K562 (cell line): ENCODE data around the gene LTK. TPM values are rescaled to one million over a fixed set of nuclear protein-coding genes. Genes with fewer than 3 reads are reported as not detected.

Source experiments
- ATAC-seq: fragments of 200-7000 bp; cut with Tn5 transposase; 3 replicates; pipeline ENCODE4 v1.9.1; 2020; ENCODE audit warnings: moderate library complexity
- BruUV-seq: library from RNA; stranded (reverse); fragments of 400-500 nt; replicated peaks from 2 replicates; lab custom pipeline; 2021; lab: Mats Ljungman, UMichigan
- CTCF ChIA-PET: fragments of 300-600 bp; formaldehyde crosslinking; extraction: SDS; loops from one replicate; lab custom pipeline; 2021; ENCODE audit warnings: low intra/inter-chr PET ratio; lab: Yijun Ruan, JAX
- POLR2A ChIA-PET: fragments of 300-600, 350-650 bp; sonication (Branson Sonifier 250); formaldehyde crosslinking; extraction: SDS; loops from one replicate; lab custom pipeline; 2021; ENCODE audit warnings: antibody characterized with exemption, inconsistent platforms; lab: Yijun Ruan, JAX
- DNase-seq, 4 experiments: peaks; one replicate each; pipeline versions ENCODE4 v3.0.0 to v3.0.0-alpha.2; 2011 to 2018; ENCODE audit warnings: low spot score in 3 of 4, mixed read lengths in 3 of 4; ENCODE audit errors: extremely low read depth in 1 of 4
- FAIRE-seq: peaks from 2 replicates; lab custom pipeline; 2011; peaks lifted over from hg19 to GRCh38; lab: Jason Lieb, UNC
- H2AFZ ChIP-seq: 2 replicates; pipeline ENCODE4 v1.6.0; 2011; ENCODE audit warnings: low read depth, low read length, control low read depth, inconsistent platforms
- H3K27ac ChIP-seq: fragments of 200-600 bp; 3 replicates; pipeline ENCODE4 v1.8.0; 2011; ENCODE audit warnings: low read depth, mild to moderate bottlenecking, control low read depth, inconsistent platforms, low read length, moderate library complexity, mixed read lengths; ENCODE audit errors: extremely low read depth
- H3K27me3 ChIP-seq, 2 experiments: fragments of 300-600 bp in 1 of 2; 2 replicates in 1 of 2; 3 replicates in 1 of 2; pipeline versions ENCODE4 v1.6.0 to v1.8.0; 2011; ENCODE audit warnings: inconsistent platforms in 2 of 2, low read length in 2 of 2, mild to moderate bottlenecking in 1 of 2, mixed read lengths in 1 of 2, moderate library complexity in 1 of 2; ENCODE audit not compliant: control insufficient read depth in 2 of 2, insufficient read depth in 2 of 2
- H3K36me3 ChIP-seq: fragments of 300-600 bp; 3 replicates; pipeline ENCODE4 v1.8.0; 2011; ENCODE audit warnings: mild to moderate bottlenecking, low read length, inconsistent platforms; ENCODE audit not compliant: control insufficient read depth, insufficient read depth
- H3K4me1 ChIP-seq, 2 experiments: fragments of 200-600 bp in 1 of 2; replicated peaks in 1 of 2; 2 replicates in 1 of 2; 3 replicates in 1 of 2; pipeline versions ENCODE4 v1.5.1 to v1.8.0; 2011; ENCODE audit warnings: inconsistent platforms in 2 of 2, low read length in 2 of 2, mild to moderate bottlenecking in 1 of 2, mixed read lengths in 1 of 2, moderate library complexity in 1 of 2; ENCODE audit not compliant: control insufficient read depth in 2 of 2, insufficient read depth in 2 of 2
- H3K4me2 ChIP-seq: 2 replicates; pipeline ENCODE4 v1.6.1; 2011; ENCODE audit warnings: low read length, control low read depth, inconsistent platforms, mixed read lengths; ENCODE audit not compliant: insufficient read depth
- H3K4me3 ChIP-seq: fragments of 200-600 bp; sonication (generic), shearing (Covaris generic); 2 replicates; pipeline ENCODE4 v1.5.1; 2016; ENCODE audit warnings: control low read depth, inconsistent platforms
- H3K79me2 ChIP-seq: fragments of 200-600 bp; 3 replicates; pipeline ENCODE4 v1.8.0; 2011; ENCODE audit warnings: low read length, inconsistent platforms; ENCODE audit not compliant: control insufficient read depth, insufficient read depth
- H3K9ac ChIP-seq, 2 experiments: 2 replicates each; pipeline versions ENCODE4 v1.6.0 to v1.6.1; 2011; ENCODE audit warnings: low read depth in 2 of 2, low read length in 2 of 2, control low read depth in 1 of 2, inconsistent platforms in 1 of 2, mild to moderate bottlenecking in 1 of 2, mixed read lengths in 1 of 2; ENCODE audit not compliant: insufficient read depth in 1 of 2
- H3K9me1 ChIP-seq: one replicate; pipeline ENCODE4 v1.6.0; 2011; ENCODE audit warnings: inconsistent platforms, mild to moderate bottlenecking, low read length, moderate library complexity; ENCODE audit not compliant: control insufficient read depth, insufficient read depth
- H3K9me3 ChIP-seq: replicated peaks from 2 replicates; pipeline ENCODE4 v1.5.1; 2011; ENCODE audit warnings: low read depth, low read length, inconsistent platforms; ENCODE audit not compliant: control insufficient read depth, insufficient read depth
- H4K20me1 ChIP-seq: replicated peaks from 2 replicates; pipeline ENCODE4 v1.6.1; 2011; ENCODE audit warnings: low read length, inconsistent platforms, mixed read lengths; ENCODE audit not compliant: control insufficient read depth, insufficient read depth
- CSDE1 ChIP-seq, 2 experiments: fragments of 450-650 bp; IDR thresholded peaks; 2 replicates each; pipeline ENCODE4 v1.6.1; 2016; ENCODE audit warnings: mild to moderate bottlenecking in 1 of 2
- HIVEP1 ChIP-seq: fragments of 250-450 bp; sonication (Bioruptor Pico); IDR thresholded peaks from 2 replicates; pipeline ENCODE4 v1.4.0; 2020; ENCODE audit warnings: mild to moderate bottlenecking
- LEF1 ChIP-seq: fragments of 450-650 bp; IDR thresholded peaks from 2 replicates; pipeline ENCODE4 v1.6.1; 2016; ENCODE audit warnings: mild to moderate bottlenecking
- RUNX1 ChIP-seq: sonication (generic); IDR thresholded peaks from 2 replicates; pipeline ENCODE4 v1.6.1; 2016; ENCODE audit warnings: antibody characterized with exemption, low read depth
- ZBTB1 ChIP-seq: sonication (generic); formaldehyde crosslinking; IDR thresholded peaks from 2 replicates; pipeline ENCODE4 v1.8.1; 2023; ENCODE audit warnings: missing genetic modification reagents, low read depth, mild to moderate bottlenecking, borderline replicate concordance
- ZFPM2 ChIP-seq: fragments of 250-450 bp; sonication (Bioruptor Pico); IDR thresholded peaks from 2 replicates; pipeline ENCODE4 v1.5.1; 2022; ENCODE audit warnings: mild to moderate bottlenecking
- ZNF3 ChIP-seq: fragments of 250-450 bp; sonication (Bioruptor Pico); IDR thresholded peaks from 2 replicates; pipeline ENCODE4 v1.5.0; 2021; ENCODE audit warnings: mild to moderate bottlenecking, moderate library complexity
- WGBS: fragments of 100-300 bp; shearing (Covaris generic); methylation state at CpG from one replicate; pipeline ENCODE4 v1.1.6; 2016; ENCODE audit warnings: low coverage, mixed read lengths; ENCODE audit not compliant: insufficient coverage; ENCODE audit errors: missing lambda C conversion rate; 5-methylcytosine and 5-hydroxymethylcytosine counted together
- in situ Hi-C: fragments of 300-500 bp; cut with MboI; formaldehyde crosslinking; loops from 4 replicates; pipeline ENCODE4 v1.15.0; 2018; ENCODE audit warnings: inconsistent platforms, mixed read lengths
- intact Hi-C: fragments of 100-400 bp; cut with micrococcal nuclease; formaldehyde crosslinking; loops from 2 replicates; pipeline ENCODE4 v1.14.2; 2022
- polyA plus RNA-seq, 8 experiments: library from polyadenylated mRNA; depleted of rRNA in 4 of 8; stranded (reverse) in 5 of 8; unstranded in 3 of 8; fragments of >200 nt; fragmentation: Nextera tagmentation in 2 of 8; fragmentation: Illumina TruSeq in 1 of 8; extraction: Ambion mirVana in 2 of 8; extraction: Trizol in 1 of 8; gene quantifications; 2 replicates each; pipeline versions ENCODE4 v1.2.1 to v1.2.3, GENCODE V29; 2011 to 2014; ENCODE audit warnings: inconsistent platforms in 1 of 8, missing spikeins in 1 of 8
- total RNA-seq, 7 experiments: library from RNA; depleted of rRNA in 6 of 7; stranded (reverse); fragments of >200 nt in 6 of 7; fragmentation: Illumina TruSeq in 2 of 7; extraction: Trizol in 2 of 7; gene quantifications; 2 replicates each; pipeline versions ENCODE4 v1.2.1 to v1.2.3, GENCODE V29; 2011 to 2021; ENCODE audit warnings: low replicate concordance in 1 of 7
- TF ChIP-seq, protein P1 (sequence below), 3 experiments: fragments of 200-800 bp in 1 of 3; sonication (Bioruptor generic) in 1 of 3; sonication (generic) in 1 of 3; formaldehyde crosslinking in 1 of 3; IDR thresholded peaks; 2 replicates each; pipeline versions ENCODE4 v1.6.1 to v1.8.0; 2016 to 2022; ENCODE audit warnings: mild to moderate bottlenecking in 2 of 3, missing compliant biosample characterization in 2 of 3, missing genetic modification characterization in 2 of 3, missing genetic modification reagents in 1 of 3
- TF ChIP-seq, protein P2 (sequence below): fragments of 200-800 bp; sonication (Bioruptor generic); IDR thresholded peaks from 2 replicates; pipeline ENCODE4 v1.6.1; 2017; ENCODE audit warnings: missing genetic modification characterization, missing compliant biosample characterization
- TF ChIP-seq, protein P3 (sequence below): fragments of 250-450 bp; sonication (Bioruptor Pico); IDR thresholded peaks from 2 replicates; pipeline ENCODE4 v1.8.0; 2021; ENCODE audit warnings: moderate library complexity, mild to moderate bottlenecking, inconsistent platforms

Gene LTK
- total and polyA plus RNA-seq, 9 of the 15 experiments (the other 6 are each of a cell fraction or from before 2014, with no cell fraction given): 0.25 to 4.4 (median 1.8) TPM

- TF ChIP-seq, protein P1, sequence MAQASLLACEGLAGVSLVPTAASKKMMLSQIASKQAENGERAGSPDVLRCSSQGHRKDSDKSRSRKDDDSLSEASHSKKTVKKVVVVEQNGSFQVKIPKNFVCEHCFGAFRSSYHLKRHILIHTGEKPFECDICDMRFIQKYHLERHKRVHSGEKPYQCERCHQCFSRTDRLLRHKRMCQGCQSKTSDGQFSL (CRISPR knock-in tag; IDR thresholded peaks at IDR 0.05): no peak
- TF ChIP-seq, protein P1 (tag; IDR thresholded peaks at IDR 0.05): no peak
Observed at GRCh38 chr15:41499109-41499851, 14.3 kb downstream of the LTK start (continued).

- CTCF ChIA-PET: no interaction called here
- no TSS peak for BruUV-seq
- no peak overlapping the region for H3K4me3 ChIP-seq
- peaks cover 36% of the 10 kb centered on the region for H3K79me2 ChIP-seq
- DNase-seq (no peak), FAIRE-seq (no peak), ATAC-seq (no peak)
- H3K9me1 ChIP-seq: no peaks in the 10 kb centered on the region
- intact Hi-C loops (no loop called here), in situ Hi-C loops (no loop called here)
- H3K9me3 ChIP-seq: no peaks in the 10 kb centered on the region
- WGBS: 72% methylated on average over 2 of the region's 2 CpGs
- H4K20me1 ChIP-seq: no peaks in the 10 kb centered on the region
- H2AFZ ChIP-seq: no peak overlapping the region
- peaks cover 16 to 28% of the 10 kb centered on the region in 2 experiments; a peak in 4 of 5 replicates for H3K4me1 ChIP-seq
- POLR2A ChIA-PET: interaction anchor here (0.7 to 2.8 kb wide), 2 partner anchors 9 to 25 kb away, joined by 4 to 8 read pairs; no protein-coding TSS in a partner anchor
- no peak overlapping the region for H3K4me2 ChIP-seq
- peaks cover 24% of the 10 kb centered on the region; the same call in 2 of the 3 replicates for H3K36me3 ChIP-seq
- H3K27me3 ChIP-seq: no peaks in the 10 kb centered on the region
- no peak overlapping the region for H3K9ac ChIP-seq
- no peak for TF ChIP-seq CSDE1 (IDR thresholded peaks at IDR 0.05)
- TF ChIP-seq, protein P2, sequence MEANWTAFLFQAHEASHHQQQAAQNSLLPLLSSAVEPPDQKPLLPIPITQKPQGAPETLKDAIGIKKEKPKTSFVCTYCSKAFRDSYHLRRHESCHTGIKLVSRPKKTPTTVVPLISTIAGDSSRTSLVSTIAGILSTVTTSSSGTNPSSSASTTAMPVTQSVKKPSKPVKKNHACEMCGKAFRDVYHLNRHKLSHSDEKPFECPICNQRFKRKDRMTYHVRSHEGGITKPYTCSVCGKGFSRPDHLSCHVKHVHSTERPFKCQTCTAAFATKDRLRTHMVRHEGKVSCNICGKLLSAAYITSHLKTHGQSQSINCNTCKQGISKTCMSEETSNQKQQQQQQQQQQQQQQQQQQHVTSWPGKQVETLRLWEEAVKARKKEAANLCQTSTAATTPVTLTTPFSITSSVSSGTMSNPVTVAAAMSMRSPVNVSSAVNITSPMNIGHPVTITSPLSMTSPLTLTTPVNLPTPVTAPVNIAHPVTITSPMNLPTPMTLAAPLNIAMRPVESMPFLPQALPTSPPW (CRISPR knock-in tag): no peak
- TF ChIP-seq LEF1: no peak
- no peak for TF ChIP-seq ZBTB1 (CRISPR knock-in tag)
- no peak for TF ChIP-seq ZFPM2 (CRISPR knock-in tag)
- no peak for TF ChIP-seq ZNF3 (CRISPR knock-in tag)
- no peak for TF ChIP-seq HIVEP1 (CRISPR knock-in tag)
- TF ChIP-seq, protein P3, sequence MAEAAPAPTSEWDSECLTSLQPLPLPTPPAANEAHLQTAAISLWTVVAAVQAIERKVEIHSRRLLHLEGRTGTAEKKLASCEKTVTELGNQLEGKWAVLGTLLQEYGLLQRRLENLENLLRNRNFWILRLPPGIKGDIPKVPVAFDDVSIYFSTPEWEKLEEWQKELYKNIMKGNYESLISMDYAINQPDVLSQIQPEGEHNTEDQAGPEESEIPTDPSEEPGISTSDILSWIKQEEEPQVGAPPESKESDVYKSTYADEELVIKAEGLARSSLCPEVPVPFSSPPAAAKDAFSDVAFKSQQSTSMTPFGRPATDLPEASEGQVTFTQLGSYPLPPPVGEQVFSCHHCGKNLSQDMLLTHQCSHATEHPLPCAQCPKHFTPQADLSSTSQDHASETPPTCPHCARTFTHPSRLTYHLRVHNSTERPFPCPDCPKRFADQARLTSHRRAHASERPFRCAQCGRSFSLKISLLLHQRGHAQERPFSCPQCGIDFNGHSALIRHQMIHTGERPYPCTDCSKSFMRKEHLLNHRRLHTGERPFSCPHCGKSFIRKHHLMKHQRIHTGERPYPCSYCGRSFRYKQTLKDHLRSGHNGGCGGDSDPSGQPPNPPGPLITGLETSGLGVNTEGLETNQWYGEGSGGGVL (CRISPR knock-in tag): no peak
- TF ChIP-seq RUNX1: no peak
- H3K27ac ChIP-seq: no peak overlapping the region
Observed at GRCh38 chr15:41498657-41499056, 15.0 kb downstream of the LTK start.
